ENCODE results near the gene HES4.

DNA sequence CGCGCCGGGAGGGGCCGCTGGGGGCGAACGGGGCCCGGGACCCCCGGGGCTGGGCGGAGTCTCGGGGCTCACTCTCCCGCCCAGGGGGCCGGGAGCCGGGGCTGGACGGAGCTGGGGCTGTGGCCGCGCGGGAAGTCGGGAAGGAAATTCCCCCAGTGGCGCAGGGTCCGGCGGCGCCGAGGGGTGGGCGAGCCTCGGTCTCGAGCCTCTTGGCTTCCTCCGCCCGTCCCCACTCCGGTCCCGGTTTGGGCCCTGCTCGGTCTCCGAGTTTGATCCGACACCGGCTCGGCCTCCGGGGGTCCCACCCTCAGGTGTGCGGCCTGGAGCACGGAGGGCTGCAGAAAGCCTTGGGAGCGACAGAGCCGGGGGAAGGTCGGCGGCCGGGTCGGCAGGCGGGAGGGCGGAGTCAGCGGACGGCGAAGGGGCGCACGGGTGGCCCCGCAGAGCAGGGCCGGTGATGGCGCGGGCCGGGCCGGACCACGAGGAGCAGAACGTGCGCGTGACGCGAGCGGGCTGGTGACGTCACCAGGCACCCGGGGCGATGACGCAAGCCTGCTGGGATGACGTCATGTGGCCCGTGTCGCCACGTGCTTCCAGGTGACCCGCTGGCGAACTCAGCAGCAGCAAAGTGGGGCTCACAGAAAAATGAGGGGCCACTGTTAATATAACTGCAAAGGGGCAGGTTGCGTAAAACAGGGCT, 610 bp upstream of the HES4 start:
- TF ChIP-seq, protein P1, sequence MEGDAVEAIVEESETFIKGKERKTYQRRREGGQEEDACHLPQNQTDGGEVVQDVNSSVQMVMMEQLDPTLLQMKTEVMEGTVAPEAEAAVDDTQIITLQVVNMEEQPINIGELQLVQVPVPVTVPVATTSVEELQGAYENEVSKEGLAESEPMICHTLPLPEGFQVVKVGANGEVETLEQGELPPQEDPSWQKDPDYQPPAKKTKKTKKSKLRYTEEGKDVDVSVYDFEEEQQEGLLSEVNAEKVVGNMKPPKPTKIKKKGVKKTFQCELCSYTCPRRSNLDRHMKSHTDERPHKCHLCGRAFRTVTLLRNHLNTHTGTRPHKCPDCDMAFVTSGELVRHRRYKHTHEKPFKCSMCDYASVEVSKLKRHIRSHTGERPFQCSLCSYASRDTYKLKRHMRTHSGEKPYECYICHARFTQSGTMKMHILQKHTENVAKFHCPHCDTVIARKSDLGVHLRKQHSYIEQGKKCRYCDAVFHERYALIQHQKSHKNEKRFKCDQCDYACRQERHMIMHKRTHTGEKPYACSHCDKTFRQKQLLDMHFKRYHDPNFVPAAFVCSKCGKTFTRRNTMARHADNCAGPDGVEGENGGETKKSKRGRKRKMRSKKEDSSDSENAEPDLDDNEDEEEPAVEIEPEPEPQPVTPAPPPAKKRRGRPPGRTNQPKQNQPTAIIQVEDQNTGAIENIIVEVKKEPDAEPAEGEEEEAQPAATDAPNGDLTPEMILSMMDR (IDR thresholded peaks at IDR 0.05) = no peak
- no peak for TF ChIP-seq POLR2A (IDR thresholded peaks at IDR 0.05)
